Retina (tissue), 1 donor: Measurements from ENCODE around the gene TFPI2.
"Not testable (repeated sequence)": the region's sequence is repeated elsewhere in the genome, so short reads cannot be mapped to it uniquely, and the experiment has no call there.

Experiments
- DNase-seq: peaks from one replicate; pipeline ENCODE4 v3.0.0-alpha.2; 2016

TFPI2 gene

DNA sequence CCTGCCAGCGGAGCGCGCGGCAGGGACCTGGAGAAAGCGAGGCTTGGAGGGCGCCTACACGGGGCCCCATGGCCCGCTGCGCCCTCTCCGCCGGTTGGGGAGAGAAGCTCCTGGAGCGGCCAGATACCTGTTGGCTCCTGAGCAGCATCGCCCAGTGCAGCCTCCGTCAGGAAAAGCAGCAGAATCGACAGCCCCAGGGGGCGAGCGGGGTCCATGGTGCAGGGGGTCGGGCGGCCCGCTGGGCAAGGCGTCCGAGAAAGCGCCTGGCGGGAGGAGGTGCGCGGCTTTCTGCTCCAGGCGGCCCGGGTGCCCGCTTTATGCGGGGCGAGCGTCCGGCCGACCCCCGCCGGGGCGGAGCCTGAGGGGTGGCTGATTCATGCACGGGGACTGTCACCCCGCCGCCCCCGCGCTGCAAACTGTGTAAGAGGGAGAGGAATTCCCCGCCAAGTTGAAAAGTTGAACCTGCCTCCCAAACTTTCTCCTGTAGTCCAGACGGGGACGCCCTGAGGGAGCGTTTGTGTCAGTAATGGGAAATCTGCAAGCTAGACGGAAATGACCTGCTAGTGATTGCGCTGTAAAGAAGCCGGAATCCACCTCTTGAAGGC, at the start of gene TFPI2:
TSS of gene TFPI2 (minus strand) at position 290 of the 605 bp plus-strand sequence. CDS start at position 215, 75 bp downstream.
- DNase-seq = peak; percentile 78

- DNase-seq = no peak
These were observed 47.7 kb upstream of the TFPI2 start for GRCh38 chr7:93938293-93938692.

- DNase-seq = no peak
These were observed 47.3 kb upstream of the TFPI2 start for GRCh38 chr7:93937818-93938217.

- DNase-seq = no peak
These were observed 44.5 kb upstream of the TFPI2 start for GRCh38 chr7:93935102-93935501.

- no peak for DNase-seq
These were observed 42.6 kb upstream of the TFPI2 start for GRCh38 chr7:93933156-93933555.

DNA sequence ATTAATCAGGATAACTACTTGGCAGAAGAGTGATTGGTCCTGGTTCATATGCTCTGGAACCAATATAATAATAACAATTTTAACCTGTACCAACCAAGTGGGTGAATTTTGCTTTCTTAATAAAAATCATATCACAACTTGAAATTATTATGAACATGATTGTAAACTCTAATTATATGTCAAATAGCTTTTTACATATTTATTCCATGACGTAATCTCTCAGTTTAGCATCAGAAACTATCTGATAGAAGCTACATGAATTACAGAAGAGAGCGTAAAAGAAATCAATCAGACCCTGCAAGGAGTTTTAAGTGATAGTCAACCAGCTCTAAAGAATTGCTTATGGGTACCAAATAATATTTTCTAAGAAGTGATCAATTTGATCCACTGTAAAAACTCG, 41.1 kb upstream of the TFPI2 start:
- DNase-seq = no peak

DNA sequence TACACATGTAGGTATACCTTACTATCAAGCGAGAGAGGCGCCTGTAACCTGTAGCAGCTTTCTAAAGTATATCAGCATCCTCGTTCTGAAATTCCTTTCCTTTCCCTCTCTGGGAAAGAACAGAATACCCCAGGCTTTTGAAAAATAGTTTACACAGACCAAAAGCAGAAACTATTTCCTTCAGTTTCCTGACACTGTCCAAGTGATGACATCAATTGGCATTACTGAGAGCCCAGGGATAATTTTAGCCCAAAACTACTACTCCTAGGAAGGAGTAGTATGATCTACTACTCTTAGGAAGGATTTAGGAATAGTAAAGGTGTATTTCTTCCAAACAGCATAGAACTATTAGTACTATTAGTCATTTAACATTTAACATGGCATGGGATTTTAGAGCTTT, 37.0 kb upstream of the TFPI2 start:
- DNase-seq = no peak

DNA sequence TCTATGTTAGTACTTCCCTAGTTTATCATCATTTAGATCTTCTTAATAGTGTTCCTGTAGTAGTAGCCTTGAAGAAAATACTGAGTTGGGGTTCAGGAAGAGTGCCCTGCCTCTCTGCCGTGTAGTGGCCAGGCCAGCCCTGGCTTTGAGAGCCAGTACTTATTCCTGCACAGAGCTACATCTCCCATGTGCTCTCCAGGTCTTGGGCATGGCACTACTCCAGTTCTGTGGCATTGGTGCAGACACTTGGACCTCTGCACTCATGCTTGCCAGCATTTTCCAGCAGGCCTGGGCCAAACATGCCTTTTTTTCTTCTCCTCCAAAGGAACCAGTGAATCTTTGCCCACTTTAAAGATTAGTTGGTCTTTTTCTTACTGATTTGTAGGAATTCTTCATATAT, 36.2 kb upstream of the TFPI2 start:
- DNase-seq = no peak

DNA sequence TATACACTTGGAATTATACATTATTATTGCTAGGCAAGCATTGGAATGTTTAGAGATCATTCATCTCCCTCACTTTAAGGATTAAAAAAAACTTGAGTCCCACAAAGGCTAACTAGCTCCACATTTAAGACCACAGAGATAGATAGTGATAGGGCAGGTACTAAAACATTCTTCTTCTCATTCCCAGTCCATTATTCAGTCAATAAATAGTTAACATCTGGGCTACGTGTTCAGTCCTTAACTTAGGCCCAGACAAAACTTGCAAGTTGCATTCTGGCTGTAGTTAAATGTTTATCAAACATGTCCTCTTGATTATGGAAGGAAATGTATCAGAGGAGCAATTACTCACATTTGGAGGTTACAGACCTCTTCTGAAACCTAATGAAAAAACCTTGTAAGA, 33.4 kb upstream of the TFPI2 start:
- DNase-seq = no peak

GRCh38 chr7:93923296-93923695, 32.7 kb upstream of the TFPI2 start:
- no peak for DNase-seq

GRCh38 chr7:93921607-93922566, 31.3 kb upstream of the TFPI2 start, which contains the start of gene GNG11:
Gene GNG11, plus strand, starts transcription at chr7:93921735. Its CDS starts 403 bp downstream, at chr7:93922138.
- peak; percentile 85 for DNase-seq

- DNase-seq = no peak
These were observed 30.6 kb upstream of the TFPI2 start for GRCh38 chr7:93921186-93921585.

GRCh38 chr7:93920496-93921182, 30.1 kb upstream of the TFPI2 start:
- peak; percentile 5 for DNase-seq

- not testable (repeated sequence) for DNase-seq
These were observed 25.8 kb upstream of the TFPI2 start for GRCh38 chr7:93916315-93916714.

DNA sequence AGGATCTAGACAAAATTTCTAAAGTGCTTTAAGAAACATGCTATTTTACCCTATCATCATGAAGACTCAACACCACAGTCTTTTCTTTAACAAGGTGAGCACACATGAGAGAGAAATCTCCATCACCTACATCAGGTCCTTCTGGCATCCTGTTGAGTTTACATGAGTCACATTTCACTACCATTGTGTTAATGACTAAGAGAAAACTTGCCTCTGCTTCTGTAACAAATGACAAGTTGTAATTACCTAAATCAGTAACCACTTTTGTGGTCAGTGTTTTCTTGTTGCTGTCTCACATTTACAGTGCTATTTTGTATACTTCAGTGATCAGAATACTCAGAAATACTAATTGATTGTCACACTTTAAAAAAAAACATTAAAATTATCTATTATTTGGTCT, 25.3 kb upstream of the TFPI2 start:
- not testable (repeated sequence) for DNase-seq

- DNase-seq = not testable (repeated sequence)
These were observed 24.8 kb upstream of the TFPI2 start for GRCh38 chr7:93915206-93915842.

- no peak for DNase-seq
These were observed 24.1 kb upstream of the TFPI2 start for GRCh38 chr7:93914581-93915066.

DNA sequence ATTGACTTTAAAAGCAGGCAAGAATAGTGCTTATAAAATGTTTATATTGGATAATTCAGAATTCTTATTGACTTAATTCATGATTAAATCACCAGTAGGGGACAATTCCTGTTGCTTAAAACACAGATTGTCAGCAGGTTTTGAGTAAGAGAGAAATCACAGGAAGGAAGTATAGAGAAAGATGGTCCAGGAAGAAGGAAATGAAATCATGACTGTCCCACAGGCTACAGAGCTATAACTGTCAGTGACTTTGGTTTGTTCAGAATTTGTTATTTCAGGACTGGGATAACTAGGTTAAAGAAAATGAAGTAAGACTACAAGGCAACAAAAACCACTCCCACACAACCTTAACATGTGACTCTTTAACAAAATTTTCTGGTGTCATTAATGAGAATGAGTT, 22.6 kb upstream of the TFPI2 start:
- DNase-seq = no peak

DNA sequence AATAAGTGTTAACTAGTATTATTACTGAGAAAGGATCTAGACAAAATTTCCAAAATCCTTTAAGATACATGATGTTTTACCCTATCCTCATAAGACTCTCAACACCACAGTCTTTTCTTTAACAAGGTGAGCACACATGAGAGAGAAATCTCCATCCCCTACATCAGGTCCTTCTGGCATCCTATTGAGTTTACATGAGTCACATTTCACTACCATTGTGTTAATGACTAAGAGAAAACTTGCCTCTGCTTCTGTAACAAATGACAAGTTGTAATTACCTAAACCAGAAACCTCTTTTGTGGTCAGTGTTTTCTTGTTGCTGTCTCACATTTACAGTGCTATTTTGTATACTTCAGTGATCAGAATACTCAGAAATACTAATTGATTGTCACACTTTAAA, 21.1 kb upstream of the TFPI2 start:
- DNase-seq = not testable (repeated sequence)

- not testable (repeated sequence) for DNase-seq
These were observed 20.7 kb upstream of the TFPI2 start for GRCh38 chr7:93911242-93911641.

GRCh38 chr7:93910076-93910994, 19.8 kb upstream of the TFPI2 start:
- DNase-seq = no peak

DNA sequence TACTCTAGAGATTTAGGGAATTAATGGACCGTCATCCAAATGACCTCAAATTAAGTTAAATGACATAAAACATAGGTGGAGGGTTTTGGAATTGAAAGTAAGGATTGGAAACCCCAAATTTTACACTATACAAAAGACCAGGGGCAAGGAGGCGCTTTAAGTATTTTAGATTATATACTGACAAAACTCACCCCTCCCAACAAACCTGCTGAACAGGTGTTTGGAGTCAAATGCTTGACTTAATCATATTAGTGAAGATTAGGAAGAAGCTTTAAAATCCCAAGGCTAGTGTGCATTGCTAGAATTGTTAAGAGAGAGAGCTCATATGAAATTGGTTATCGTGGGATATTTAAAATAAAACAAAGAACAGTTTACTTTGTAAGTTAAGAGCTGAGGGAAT, 15.7 kb upstream of the TFPI2 start, which contains the start of gene GNGT1:
TSS of gene GNGT1 (plus strand) at position 301 of the 400 bp plus-strand sequence. CDS start 180 bp downstream, outside the sequence.
- no peak for DNase-seq
